ENCODE data around the gene CCDC171.
A peak's percentile ranks its signal among the peaks of the same experiment; 100 is the strongest.

The CCDC171 gene

DNA sequence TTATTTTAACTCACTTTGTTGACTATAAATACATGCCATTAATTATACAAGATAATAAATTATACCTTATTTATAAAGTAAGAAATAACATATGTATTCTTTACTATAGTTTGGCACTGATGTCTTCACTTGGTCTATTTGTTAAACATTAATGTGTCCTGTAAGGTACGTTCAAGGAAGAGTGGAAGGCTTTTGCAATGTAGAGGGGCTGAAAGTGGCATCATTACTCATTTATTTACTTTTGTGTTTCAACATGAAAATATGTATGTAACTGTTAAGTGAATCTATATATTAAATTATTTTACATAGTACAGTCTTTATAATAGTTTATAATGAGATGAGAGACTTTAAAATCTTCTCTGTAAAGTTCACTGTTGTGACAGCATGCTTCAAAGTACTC is 348.7 kb downstream of the CCDC171 start:
- no peak for DNase-seq

DNA sequence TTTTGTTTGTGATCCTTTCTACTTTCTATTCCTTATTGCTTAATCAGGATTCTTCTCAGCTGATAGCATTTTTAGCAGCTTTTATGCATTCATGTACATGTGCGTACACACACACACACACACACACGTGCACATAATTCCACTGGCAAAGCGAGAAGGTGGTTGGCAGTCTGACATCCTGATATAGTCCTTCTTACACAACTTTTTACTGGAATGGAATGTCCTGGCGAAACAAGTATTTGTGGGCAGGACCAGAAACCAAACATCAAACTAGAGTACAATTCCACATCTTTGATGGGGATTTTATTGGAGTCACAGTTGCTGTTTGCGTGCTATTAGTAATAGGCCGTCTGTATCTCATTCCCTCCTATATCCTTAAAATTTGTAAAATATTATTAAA is 356.5 kb downstream of the CCDC171 start:
- no peak for DNase-seq

DNA sequence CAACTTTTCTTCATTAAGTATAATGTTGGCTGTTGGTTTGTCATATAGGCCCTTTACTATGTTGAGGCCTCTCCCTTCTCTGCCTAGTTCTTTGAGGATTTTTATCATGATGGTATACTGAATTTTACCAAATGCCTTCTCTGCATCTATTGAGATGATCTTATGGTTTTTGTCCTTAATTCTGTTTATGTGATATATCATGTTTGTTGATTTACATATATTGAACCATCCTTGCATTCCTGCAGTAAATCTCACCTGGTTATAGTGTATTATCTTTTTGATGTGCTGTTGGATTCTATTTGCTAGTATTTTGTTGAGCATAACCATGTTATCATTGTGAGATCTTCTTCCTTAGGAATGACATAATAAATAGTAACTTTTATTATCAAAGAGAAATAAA is 362.9 kb downstream of the CCDC171 start:
- DNase-seq: no peak

DNA sequence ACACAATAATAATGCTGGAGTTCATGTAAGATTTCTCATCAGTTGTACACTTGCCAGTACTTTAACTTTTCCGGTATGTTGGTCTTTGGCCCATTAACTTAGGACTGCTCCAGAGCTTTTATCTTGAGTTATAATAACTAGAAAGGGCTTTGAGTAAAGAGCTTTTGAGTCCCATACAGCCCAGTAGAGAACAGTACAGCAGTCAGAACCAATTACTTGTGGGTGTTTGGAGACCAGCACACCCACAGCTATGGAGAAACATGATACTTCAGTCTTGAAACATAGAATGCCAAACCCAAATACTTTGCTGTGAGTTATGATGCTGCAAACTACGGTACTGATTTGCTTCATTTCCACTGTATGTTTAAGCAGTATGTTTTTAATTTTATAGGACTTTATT is 374.3 kb downstream of the CCDC171 start:
- DNase-seq: no peak

GRCh38 chr9:15935661-15936305 is 382.9 kb downstream of the CCDC171 start:
- peak; percentile 81 for DNase-seq

DNA sequence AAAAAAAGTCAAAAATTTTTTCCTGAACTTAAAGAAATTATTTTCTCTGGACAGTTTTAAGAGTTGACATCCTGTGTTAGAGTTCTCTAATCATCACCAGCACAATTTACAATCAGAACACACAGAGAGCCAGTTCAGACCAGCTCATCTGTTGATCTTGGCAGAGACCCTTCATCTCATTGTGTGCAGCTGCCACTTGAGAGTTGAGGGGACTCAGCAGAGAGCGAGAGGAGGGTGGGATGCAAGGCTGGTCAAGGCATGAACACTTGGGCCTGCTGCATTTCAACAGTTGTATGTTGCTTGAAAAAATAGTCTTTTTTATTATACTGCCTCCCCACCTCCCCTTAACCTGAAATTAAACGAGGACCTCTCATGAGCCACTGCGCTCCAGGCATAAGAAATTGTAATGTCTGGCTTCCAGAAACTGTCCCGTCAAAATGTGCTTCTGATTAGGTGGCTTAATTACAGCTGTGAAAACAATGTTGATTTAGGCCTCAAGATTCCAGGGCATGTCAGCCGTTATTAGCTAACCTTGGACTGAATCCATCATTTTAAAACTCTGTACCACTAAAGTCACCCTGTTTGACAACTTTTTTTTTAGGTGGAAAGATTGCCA is 383.6 kb downstream of the CCDC171 start:
- DNase-seq: peak; percentile 92

GRCh38 chr9:15942831-15943424 is 390.1 kb downstream of the CCDC171 start:
- DNase-seq: no peak

DNA sequence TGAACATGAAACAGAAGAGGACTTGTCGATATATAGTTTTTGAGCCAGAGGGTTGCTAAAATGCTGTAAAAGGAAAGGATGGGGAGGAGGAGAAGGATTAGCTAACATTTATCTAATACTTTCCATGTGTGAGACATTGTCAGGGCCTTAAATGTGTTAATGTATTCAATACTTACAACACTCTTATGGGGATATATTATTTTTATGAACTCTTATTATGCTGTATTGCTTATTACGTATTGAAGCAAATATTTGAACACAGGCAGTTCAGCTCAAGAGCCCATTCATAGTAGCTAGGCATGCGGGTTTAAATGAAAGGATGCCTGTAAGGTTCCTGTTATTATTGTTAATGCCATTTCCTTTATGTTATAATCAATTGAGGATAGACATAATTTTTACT is 391.5 kb downstream of the CCDC171 start:
- no peak for DNase-seq

GRCh38 chr9:15959663-15960062 is 406.8 kb downstream of the CCDC171 start:
- DNase-seq: no peak

DNA sequence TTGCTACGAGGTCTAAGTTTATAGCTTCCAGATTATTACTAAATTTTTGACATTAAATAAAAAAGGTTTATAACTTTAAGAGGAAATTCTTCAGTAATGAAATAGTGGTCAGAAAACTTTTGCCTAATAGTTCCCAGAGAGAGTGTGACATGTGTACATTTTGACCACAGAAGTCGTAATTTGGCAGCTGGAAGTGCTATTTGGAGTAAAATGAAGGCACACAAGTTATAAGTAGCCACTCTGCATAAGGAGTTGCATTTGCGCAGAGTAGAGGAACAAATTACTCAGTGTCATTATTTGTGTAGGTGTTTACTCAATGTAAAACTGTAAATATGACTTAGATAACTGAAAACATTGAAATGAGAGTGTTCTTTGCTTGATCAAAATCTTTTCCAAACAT is 408.4 kb downstream of the CCDC171 start:
- no peak for DNase-seq

DNA sequence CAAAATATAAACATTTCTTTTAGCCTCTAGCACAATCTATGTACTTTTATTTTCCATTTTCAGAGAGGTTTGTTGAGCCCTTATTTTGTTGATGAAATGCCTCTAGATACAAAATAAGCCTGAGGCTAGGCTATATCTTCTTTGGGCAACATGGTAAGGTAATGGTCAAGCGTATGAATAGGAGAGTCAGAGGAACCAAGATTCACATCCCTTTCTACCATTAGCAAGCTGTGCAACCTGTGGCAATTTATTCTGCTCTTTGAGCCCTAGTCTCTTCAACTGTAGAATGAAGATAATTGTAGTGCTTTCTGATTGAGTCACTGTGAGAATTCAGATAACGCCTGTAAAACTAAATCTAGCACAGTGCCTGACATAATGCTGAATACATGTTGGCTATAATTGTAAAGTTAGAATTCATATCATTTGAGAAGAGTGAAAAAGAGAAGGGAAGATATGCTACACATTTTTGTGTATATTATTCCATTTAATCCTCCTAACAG is 412.5 kb downstream of the CCDC171 start:
- no peak for DNase-seq

- no peak for DNase-seq
These were observed 413.6 kb downstream of the CCDC171 start for GRCh38 chr9:15966471-15966870.

DNA sequence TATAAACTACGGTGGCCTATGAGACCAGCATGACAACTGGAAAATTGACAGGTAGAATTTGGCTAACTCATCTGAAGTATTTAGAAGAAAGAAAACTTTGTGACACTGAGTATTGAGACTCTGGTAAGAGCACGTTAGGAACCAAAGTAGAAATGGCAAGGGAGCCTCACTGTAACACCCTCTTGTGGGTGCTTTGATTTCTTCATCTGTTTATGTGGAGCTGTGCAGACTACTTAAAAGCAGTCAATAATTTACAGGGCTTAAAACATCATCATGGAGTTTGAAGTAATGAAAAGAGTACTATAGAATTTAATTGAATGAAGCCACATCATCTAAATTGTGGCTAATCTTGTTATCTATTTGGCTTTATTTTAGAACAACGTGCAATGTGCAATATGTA is 414.2 kb downstream of the CCDC171 start:
- DNase-seq: no peak

DNA sequence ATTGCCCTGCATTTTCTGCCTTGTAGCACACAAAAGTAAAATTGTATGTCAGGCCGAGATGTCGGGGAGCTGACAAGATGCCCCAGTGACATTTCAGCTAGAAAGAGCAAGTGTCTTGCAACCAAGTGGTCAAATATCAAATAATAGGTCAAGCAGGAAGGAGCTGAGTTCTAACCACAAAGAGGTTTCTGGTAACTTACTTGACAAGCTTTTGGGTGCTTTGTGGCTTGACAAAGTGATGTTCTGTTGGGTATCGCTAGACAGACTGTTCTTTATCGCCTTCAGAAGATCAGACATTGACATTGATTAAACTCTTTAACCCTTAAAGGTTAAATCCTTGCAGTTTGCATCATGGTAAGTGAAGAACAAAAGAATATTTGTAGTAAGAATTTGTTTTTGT is 419.9 kb downstream of the CCDC171 start:
- DNase-seq: no peak

- no peak for DNase-seq
These were observed 422.4 kb downstream of the CCDC171 start for GRCh38 chr9:15975101-15975778.

GRCh38 chr9:15977438-15977837 is 424.6 kb downstream of the CCDC171 start:
- peak; percentile 49 for DNase-seq

- no peak for DNase-seq
These were observed 429.3 kb downstream of the CCDC171 start for GRCh38 chr9:15982182-15982581.

GRCh38 chr9:15999422-16000339 is 446.8 kb downstream of the CCDC171 start:
- DNase-seq: no peak

DNA sequence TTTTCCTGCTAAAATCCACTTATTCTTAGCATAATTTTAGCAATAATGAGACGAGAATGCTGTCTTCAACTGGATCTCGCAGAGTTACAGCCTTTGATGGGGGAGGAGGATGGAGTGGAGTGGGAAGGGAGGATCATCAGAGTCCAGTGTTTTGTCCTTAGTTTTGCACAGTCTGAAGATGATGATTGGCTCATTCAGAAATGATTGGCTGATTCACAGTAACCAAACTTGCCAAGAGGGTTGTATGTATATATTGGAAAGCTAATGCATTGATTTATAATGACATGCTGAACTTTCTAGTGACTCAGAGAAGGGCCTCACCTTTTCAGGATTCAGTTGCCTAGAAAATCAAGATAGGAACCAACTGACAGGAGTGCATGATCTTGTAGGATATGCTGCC is 448.0 kb downstream of the CCDC171 start:
- DNase-seq: no peak

- DNase-seq: no peak
These were observed 449.0 kb downstream of the CCDC171 start for GRCh38 chr9:16001856-16002255.

DNA sequence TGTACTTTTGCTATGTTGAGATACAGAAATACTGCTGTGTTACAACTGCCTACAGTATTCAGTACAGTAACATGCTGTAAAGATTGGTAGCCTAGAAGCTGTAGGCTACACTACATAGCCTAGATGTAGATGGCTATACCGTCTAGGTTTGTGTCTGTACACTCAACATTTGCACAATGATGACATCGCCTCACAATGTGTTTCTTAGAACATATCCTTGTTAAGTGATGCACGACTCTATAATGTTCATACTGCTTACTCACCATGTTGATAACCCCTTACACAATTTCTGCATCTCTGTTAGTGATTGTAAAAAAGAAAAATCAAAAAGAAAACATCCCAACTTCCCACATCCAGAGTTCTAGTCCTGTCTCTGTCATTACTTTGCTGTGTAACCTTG is 450.0 kb downstream of the CCDC171 start:
- no peak for DNase-seq

- DNase-seq: no peak
These were observed 450.9 kb downstream of the CCDC171 start for GRCh38 chr9:16003785-16004184.

DNA sequence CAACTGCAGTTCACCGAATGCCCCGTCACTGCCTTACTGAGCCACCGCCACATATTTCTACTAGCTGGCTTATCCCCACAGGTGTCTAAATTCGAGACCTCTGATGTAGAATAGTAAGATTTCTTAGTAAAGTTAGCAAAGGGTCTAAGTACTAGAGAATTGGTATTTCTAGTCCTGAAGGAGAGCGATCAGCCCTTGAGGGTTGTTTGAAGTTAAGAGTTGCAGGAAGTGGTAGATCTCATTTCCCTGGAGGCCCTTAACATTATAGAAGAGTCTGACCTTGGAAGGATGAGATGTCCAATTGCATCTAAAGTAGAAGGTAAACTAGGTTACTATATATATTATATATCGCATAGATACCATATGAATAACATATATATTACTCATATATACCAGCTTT is 451.8 kb downstream of the CCDC171 start:
- no peak for DNase-seq

All from DMS79 treated with DMSO at 0.1 percent for 48 hours (cell line).